ENCODE data around the gene STAT1.

Gene STAT1

GRCh38 chr2:191030521-191031154 is 16.7 kb upstream of the STAT1 start:
- peak; percentile 46 for DNase-seq

- DNase-seq: no peak
These were observed 15.4 kb upstream of the STAT1 start for GRCh38 chr2:191029280-191029950.

DNA sequence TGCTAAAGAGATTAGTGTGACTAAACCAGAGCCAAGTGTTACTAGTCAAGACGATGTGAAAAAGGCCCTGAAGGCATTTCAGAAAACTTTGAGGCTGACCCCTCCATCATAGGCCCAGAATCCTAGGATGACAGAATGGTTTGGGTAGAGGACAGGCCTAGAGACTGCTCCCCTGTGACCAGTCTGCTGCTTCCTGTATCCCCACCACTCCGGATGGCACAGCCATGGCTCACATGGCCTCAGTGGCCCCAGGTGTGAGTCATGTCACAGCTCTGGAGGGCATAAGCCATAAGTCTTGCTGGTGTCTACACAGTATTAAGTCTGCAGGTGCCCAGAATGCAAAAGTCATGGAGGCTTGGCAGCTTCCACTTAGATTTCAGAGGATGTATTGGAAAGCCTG is 12.4 kb upstream of the STAT1 start:
- no peak for DNase-seq

DNA sequence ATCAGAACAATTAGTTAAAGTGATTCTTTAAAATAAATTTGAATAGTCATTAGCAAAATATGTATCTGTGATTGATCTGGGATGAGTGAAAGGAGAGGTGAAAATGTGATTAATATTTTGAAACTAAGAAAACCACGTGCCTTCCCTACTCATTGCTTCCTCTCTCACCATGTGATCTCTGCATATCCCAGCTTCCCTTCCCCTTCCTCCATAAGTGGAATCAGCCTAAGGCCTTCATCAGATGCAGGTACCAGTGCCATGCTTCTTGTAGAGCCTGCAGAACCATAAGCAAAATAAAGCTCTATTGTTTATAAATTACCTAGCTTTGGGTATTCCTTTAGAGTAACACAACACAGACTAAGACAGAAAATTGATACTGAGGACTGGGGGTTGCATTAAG is 11.2 kb upstream of the STAT1 start:
- no peak for DNase-seq

DNA sequence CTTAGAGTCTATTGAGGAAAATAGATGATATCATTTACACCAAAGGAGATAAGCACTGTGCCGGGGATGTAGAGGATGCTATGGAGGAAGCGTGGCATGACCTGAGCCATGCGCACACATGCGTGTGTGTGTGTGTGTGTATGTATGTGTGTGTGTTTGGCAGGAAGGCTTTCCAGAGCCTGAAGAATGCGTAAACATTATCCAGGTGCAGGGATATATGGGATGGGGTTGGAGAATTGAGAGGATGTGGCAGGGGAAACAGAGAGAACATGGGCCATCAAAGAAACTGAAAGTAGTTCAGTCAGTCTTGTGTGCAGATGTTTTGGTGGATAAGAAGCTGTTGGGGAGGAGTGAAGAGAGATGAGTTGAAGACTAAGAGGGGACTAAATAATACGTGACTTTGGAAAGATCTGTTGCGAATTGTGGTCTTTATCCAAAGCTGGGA is 9.3 kb upstream of the STAT1 start:
- no peak for DNase-seq

DNA sequence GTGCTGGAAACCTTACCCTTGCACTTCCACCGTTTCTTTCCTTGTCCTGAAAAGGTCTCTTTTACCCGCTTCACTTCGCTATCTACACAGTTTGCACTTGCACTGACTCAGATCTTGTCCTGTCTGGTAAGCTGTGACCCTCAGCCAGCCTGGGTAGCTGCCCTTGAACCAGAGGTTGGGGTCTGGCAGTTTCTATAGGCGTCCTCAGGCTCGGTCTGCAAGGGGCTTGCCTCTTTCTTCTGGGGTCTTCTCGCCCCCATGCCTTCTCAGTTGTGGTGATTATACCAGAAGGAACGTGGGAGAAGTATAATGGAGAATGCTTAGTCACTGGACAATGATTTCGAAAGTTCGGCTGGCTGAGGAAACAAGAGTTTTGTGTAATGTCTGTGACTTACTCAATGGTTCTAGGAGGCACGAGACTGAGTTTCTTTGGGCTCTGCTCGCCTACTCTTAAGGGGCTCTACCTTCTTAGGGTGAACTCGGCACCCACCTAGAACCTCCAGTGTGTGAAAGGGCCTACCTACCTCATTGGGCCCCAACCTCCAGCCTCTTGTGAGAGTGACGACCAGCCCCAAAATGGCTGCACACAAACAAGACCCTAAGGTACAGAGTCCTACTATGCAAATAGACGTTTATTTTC is 6.9 kb upstream of the STAT1 start:
- no peak for DNase-seq

DNA sequence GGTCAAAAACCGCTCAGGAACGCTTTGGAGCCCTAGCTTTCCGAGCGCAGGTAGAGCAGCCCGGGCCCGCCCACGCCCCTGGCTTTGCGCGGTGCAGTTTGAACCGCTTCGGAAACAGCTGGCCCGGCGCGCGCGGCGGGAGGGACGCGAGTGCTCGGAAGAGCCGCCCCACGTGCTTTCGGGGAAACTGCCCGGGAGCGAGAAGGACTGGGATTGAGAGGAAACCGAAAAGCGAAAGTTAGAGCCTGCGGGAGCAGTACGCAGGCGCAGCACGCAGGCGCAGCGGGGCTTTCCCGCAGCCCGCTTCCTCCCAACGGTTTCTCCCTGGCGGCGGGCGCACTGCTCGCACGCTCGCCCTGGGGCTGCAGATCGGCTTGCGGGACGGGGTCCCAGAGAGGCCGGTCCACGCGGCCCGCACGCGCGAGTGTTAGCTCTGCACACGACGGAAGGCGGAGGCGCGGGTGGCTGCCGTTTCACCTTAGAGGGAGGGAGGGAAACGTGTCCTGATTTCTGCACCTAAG is 6.3 kb upstream of the STAT1 start:
- peak; percentile 95 for DNase-seq

DNA sequence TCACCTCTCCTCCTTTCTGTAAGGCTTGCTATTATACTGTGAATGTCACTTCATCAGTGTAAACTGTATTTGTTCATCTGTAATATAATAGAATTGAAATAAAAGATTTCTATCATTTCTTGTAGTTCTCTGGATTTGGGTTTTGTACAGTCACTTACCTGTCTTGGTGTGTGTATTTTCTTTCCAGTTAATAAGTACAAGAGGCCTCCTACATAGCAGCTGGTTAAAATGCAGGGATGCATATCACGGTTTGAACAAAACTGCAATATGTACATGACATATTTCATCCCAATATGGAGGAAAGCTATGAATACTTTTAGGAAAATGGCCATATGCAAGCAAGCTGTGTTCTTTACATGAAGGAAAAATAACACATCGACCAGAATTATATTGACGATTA is 5.4 kb upstream of the STAT1 start:
- no peak for DNase-seq

DNA sequence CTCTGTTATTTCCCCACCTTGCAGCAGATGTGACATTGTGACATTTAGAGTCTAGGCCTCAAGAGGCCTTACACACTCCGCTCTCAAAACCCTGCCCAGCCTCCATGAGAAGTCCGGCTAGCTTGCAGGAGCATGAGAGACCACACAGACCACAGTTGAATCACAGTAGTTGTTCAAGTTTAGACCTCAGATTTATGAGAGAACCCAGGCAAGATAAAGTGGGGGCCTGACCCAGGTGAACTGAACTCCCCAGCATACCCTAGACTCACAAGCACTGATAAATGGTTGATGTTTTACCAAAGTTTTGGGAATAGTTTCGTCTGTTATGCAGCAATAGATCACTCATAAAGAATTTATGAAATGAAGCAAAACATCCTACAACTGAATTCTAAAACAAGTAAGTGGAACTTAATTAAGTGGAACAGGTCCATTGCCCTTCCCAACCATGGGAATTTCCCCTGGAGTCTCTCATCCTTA is 4.7 kb upstream of the STAT1 start:
- no peak for DNase-seq

GRCh38 chr2:191018048-191018447 is 4.1 kb upstream of the STAT1 start:
- no peak for DNase-seq

DNA sequence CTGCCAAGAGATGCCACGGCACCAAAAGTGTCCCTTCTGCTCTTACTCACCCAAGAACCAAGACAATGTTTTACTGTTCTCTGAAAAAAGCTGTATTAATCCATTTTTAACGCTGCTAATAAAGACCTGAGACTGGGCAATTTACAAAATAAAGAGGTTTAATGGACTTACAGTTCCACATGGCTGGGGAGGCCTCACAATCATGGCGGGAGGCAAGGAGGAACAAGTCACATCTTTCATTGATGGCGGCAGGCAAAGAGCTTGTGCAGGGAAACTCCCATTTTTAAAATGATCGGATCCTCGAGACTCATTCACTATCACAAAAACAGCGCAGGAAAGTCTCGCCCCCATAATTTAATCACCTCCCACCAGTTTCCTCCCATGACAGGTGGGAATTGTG is 1.9 kb upstream of the STAT1 start:
- no peak for DNase-seq

- DNase-seq: no peak
These were observed 1.3 kb upstream of the STAT1 start for GRCh38 chr2:191015239-191015638.

DNA sequence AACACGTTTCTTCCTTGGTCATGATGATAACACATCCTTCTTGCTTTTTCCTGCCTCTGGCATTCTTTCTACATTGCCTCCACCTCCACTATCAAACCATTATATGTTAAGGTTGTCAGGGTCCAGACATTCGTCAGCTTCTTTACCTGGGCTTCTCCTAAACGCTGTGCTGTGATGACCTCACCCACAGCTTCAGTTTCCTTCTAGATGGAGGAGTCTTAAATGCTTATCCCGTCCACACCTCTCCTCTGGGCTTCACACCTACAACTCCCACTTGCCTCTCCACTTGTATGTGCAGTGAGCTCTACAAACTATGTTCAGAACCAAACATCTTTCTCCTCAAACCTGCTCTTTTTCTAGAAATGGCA is 666 bp upstream of the STAT1 start:
- DNase-seq: no peak

- no peak for DNase-seq
These were observed 364 bp downstream of the STAT1 start for GRCh38 chr2:191013682-191013931.

GRCh38 chr2:191012845-191013681 is 908 bp downstream of the STAT1 start:
- no peak for DNase-seq

GRCh38 chr2:191012346-191012745 is 1.6 kb downstream of the STAT1 start:
- no peak for DNase-seq

- DNase-seq: no peak
These were observed 2.8 kb downstream of the STAT1 start for GRCh38 chr2:191010887-191011885.

- DNase-seq: no peak
These were observed 4.2 kb downstream of the STAT1 start for GRCh38 chr2:191009541-191010374.

- DNase-seq: no peak
These were observed 5.7 kb downstream of the STAT1 start for GRCh38 chr2:191008286-191008685.

GRCh38 chr2:191006997-191007783 is 6.8 kb downstream of the STAT1 start:
- no peak for DNase-seq
